GM19324 (cell line): ENCODE data around the gene EVX1.

ENCODE experiments used
- ATAC-seq: cut with Tn5 transposase; IDR thresholded peaks from one replicate; pipeline ENCODE4 v1.9.1; 2021; ENCODE audit warnings: mild to moderate bottlenecking, moderate library complexity; ENCODE audit not compliant: unreplicated experiment, low FRiP score

EVX1 gene

GRCh38 chr7:27204851-27205322 is 37.7 kb upstream of the EVX1 start:
- ATAC-seq: no peak

- no peak for ATAC-seq
Observed at GRCh38 chr7:27205325-27206280, 37.0 kb upstream of the EVX1 start.

GRCh38 chr7:27207348-27207985 is 35.1 kb upstream of the EVX1 start:
- no peak for ATAC-seq

- ATAC-seq: no peak
Observed at GRCh38 chr7:27208998-27209397, 33.6 kb upstream of the EVX1 start.

- no peak for ATAC-seq
Observed at GRCh38 chr7:27209933-27210440, 32.6 kb upstream of the EVX1 start.

GRCh38 chr7:27210441-27211083 is 32.0 kb upstream of the EVX1 start:
- no peak for ATAC-seq

GRCh38 chr7:27211084-27211446 is 31.5 kb upstream of the EVX1 start:
- ATAC-seq: no peak

- ATAC-seq: no peak
Observed at GRCh38 chr7:27211764-27212204, 30.8 kb upstream of the EVX1 start.

GRCh38 chr7:27212497-27213432 is 29.8 kb upstream of the EVX1 start:
- ATAC-seq: no peak

- ATAC-seq: no peak
Observed at GRCh38 chr7:27213433-27214238, 29.0 kb upstream of the EVX1 start.

GRCh38 chr7:27214239-27214950 is 28.2 kb upstream of the EVX1 start:
- no peak for ATAC-seq

- no peak for ATAC-seq
Observed at GRCh38 chr7:27215356-27215755, 27.2 kb upstream of the EVX1 start.

- no peak for ATAC-seq
Observed at GRCh38 chr7:27217951-27218350, 24.7 kb upstream of the EVX1 start.

GRCh38 chr7:27219821-27220220 is 22.8 kb upstream of the EVX1 start:
- no peak for ATAC-seq

- no peak for ATAC-seq
Observed at GRCh38 chr7:27220440-27220955, 22.1 kb upstream of the EVX1 start.

- ATAC-seq: no peak
Observed at GRCh38 chr7:27221201-27221797, 21.3 kb upstream of the EVX1 start.

- no peak for ATAC-seq
Observed at GRCh38 chr7:27223941-27224575, 18.5 kb upstream of the EVX1 start.
